ENCODE measurements around the gene MBD2.

DNA sequence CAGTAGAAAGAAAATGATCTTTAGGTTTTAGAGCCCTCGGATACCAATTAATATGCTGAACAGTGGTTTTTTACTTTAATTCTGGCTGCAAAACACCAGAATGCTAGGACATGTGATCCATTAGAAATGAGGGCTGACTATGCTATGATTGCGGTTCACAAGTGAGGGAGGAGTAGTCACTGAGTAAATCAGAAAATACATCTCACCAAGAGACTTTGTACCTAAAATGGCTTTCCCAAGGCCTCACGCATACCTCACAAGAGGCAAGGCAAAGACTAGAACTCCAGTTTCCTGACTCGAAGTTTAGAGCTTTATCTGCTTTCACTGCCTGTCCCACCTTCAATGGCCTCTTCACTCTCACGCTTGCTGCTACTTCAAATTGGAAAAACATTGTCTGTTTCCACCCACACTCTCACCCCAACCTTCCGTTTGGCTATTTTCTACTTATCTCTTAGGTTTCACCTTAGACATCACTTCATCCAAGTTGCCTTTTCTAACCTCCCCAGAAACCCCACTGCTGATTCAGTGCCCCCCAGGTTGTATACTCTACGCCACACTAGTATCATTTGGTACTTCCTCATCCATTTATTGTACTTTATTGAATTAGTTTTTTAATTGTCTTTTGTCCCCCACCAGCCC lies 5.1 kb upstream of the MBD2 start:
- TF ChIP-seq, protein P1, sequence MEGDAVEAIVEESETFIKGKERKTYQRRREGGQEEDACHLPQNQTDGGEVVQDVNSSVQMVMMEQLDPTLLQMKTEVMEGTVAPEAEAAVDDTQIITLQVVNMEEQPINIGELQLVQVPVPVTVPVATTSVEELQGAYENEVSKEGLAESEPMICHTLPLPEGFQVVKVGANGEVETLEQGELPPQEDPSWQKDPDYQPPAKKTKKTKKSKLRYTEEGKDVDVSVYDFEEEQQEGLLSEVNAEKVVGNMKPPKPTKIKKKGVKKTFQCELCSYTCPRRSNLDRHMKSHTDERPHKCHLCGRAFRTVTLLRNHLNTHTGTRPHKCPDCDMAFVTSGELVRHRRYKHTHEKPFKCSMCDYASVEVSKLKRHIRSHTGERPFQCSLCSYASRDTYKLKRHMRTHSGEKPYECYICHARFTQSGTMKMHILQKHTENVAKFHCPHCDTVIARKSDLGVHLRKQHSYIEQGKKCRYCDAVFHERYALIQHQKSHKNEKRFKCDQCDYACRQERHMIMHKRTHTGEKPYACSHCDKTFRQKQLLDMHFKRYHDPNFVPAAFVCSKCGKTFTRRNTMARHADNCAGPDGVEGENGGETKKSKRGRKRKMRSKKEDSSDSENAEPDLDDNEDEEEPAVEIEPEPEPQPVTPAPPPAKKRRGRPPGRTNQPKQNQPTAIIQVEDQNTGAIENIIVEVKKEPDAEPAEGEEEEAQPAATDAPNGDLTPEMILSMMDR (IDR thresholded peaks at IDR 0.05), result no peak
- TF ChIP-seq EZH2 (IDR thresholded peaks at IDR 0.05; ENCODE audit: borderline replicate concordance, insufficient read depth, low read depth, low read length, poor library complexity, severe bottlenecking), result no peak
